OCI-LY7 (cell line): ENCODE measurements around the gene ANTKMT.

Experiments used
- CTCF ChIP-seq: fragments of 200-600 bp; sonication (generic); conservative IDR thresholded peaks from 2 replicates; pipeline ENCODE4 v1.5.1; 2014; ENCODE audit warnings: mild to moderate bottlenecking, antibody characterized with exemption, low read length, moderate library complexity, mixed read lengths
- EZH2phosphoT487 ChIP-seq: fragments of 200-600 bp; sonication (generic); IDR thresholded peaks from 2 replicates; pipeline ENCODE4 v1.6.1; 2018; ENCODE audit warnings: low read depth, borderline replicate concordance, mild to moderate bottlenecking, mixed run types, antibody characterized with exemption, low read length, moderate library complexity, mixed read lengths

DNA sequence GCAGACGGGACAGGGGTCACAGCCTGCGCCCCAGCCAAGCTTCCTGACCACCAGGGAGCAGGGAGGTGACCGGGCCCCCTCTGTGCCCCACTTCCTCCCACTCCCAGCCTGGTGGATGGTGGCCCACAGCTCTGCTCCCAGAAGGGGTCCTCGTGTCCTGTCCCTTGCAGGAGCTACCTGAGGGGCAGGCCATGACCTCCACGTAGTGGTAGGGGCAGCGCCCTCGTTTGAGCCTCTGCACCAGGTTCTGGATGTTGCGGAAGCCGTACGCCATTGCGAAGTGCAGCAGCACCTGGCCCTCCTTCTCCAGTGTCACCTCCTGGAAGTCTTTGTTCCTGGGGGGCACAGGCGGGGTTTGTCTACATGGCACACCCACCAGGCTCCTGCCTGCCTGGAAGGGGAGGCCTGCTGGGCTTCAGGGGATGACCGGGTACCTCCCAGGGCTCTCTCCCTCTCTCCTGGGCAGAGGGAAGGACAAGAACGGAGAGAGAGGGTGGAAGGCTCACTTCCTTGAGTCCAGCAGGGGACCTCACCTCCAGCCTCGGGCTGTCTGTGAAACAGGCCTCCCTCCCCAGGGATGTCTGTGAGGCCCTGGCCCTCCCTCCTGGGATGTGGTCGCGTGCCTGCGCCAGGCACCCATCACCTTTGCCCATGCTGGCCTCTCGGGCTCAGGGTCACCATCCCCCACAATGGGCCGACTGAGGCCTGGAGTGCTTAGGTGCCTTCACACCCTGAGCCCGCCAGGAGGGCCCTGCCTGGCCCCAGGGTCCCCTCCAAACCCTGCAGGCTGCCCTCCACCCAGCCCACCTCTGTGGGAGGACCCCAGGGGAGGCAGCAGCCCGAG, 9.9 kb downstream of the ANTKMT start:
- TF ChIP-seq EZH2phosphoT487: no peak
- TF ChIP-seq CTCF: no peak
